Body of pancreas (tissue), 4 donors: ENCODE measurements around the gene GIPR.

Experiments
- CTCF ChIP-seq, 7 experiments: fragments of 450-650 bp in 4 of 7; fragments of 200-600 bp in 3 of 7; sonication (generic) in 3 of 7; IDR thresholded peaks; one replicate each; pipeline ENCODE4 v1.5.1; 2016 to 2019; ENCODE audit warnings: antibody characterized with exemption in 7 of 7
- POLR2A ChIP-seq, 3 donors: fragments of 450-650 bp; IDR thresholded peaks; one replicate each; pipeline ENCODE4 v1.6.1; 2016; ENCODE audit warnings: antibody characterized with exemption in 3 of 3, mild to moderate bottlenecking in 2 of 3

- TF ChIP-seq POLR2A (IDR thresholded peaks at IDR 0.05) (no peak), CTCF (IDR thresholded peaks at IDR 0.05) (no peak)
Observed at GRCh38 chr19:45674946-45675345, 6.9 kb downstream of the GIPR start.
